ENCODE data around the gene CA6.

DNA sequence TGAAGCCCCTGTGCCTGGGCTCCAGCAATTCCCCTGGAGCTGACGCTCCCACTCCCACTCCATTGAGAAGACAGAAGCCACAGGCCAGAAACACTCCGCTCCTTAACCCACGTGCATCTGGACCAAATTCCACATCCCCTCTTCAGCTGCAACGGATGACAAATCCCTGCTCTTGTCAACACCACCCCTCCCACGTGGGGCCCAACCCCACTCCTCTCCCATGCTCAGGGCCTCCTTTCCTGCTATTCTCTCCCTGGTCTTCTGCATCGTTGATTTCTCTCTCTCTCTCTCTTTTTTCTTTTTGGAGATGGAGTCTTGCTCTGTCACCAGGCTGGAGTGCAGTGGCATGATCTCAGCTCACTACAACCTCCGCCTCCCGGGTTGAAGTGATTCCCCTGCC lies 18.3 kb downstream of the CA6 start:
- TF ChIP-seq, protein P1, sequence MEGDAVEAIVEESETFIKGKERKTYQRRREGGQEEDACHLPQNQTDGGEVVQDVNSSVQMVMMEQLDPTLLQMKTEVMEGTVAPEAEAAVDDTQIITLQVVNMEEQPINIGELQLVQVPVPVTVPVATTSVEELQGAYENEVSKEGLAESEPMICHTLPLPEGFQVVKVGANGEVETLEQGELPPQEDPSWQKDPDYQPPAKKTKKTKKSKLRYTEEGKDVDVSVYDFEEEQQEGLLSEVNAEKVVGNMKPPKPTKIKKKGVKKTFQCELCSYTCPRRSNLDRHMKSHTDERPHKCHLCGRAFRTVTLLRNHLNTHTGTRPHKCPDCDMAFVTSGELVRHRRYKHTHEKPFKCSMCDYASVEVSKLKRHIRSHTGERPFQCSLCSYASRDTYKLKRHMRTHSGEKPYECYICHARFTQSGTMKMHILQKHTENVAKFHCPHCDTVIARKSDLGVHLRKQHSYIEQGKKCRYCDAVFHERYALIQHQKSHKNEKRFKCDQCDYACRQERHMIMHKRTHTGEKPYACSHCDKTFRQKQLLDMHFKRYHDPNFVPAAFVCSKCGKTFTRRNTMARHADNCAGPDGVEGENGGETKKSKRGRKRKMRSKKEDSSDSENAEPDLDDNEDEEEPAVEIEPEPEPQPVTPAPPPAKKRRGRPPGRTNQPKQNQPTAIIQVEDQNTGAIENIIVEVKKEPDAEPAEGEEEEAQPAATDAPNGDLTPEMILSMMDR (IDR thresholded peaks at IDR 0.05; ENCODE audit: low read depth, low read length): no peak
- TF ChIP-seq POLR2A (IDR thresholded peaks at IDR 0.05; ENCODE audit: extremely low read depth, insufficient read length): no peak
- TF ChIP-seq, protein P2, sequence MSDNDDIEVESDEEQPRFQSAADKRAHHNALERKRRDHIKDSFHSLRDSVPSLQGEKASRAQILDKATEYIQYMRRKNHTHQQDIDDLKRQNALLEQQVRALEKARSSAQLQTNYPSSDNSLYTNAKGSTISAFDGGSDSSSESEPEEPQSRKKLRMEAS (IDR thresholded peaks at IDR 0.05; ENCODE audit: low read depth, low read length): no peak
- no peak for TF ChIP-seq MYC (IDR thresholded peaks at IDR 0.05; ENCODE audit: low read depth, low read length)

Data from NB4 (cell line).